ENCODE results near the gene RCBTB2. TPM values are rescaled to one million over a fixed set of nuclear protein-coding genes. Genes with fewer than 3 reads are reported as not detected.

Gene RCBTB2
- total RNA-seq, 4 donors from 2014 or later, result 8.1 to 24.7 (median 14.9) TPM

GRCh38 chr13:48504606-48505005 lies 28.3 kb downstream of the RCBTB2 start:
- H3K27me3 ChIP-seq, result no peaks in the 10 kb centered on the region
- peaks cover 34 to 89% (median 52%) of the 10 kb centered on the region in 3 donors for H3K4me1 ChIP-seq
- 46 to 55% methylated on average over 8 of the region's 8 CpGs for WGBS, 2 donors
- H3K9me3 ChIP-seq, result no peaks in the 10 kb centered on the region
- H3K36me3 ChIP-seq, result peaks cover 0 to 7% (median 0%) of the 10 kb centered on the region in 3 donors
- no peak for DNase-seq
- peak overlapping the region; percentile 72 to 92 (median 88) for H3K27ac ChIP-seq
- TF ChIP-seq POLR2A (IDR thresholded peaks at IDR 0.05), result no peak
- TF ChIP-seq CTCF (IDR thresholded peaks at IDR 0.05), result peak in 3 of 6 experiments; percentile 35 to 37 (median 36)
- no peak overlapping the region for H3K4me3 ChIP-seq
- intact Hi-C loops (cut with DNase I), result loop anchor here (10.0 kb wide), 1 partner anchor 70 kb away; no protein-coding TSS in a partner anchor

GRCh38 chr13:48502601-48503319 lies 30.1 kb downstream of the RCBTB2 start:
- no peaks in the 10 kb centered on the region for H3K9me3 ChIP-seq
- H3K27ac ChIP-seq, result peak overlapping the region in 1 of 4 donors; percentile 89
- WGBS, 2 donors, result 87 to 92% methylated on average over 19 of the region's 19 CpGs
- intact Hi-C loops (cut with DNase I), result loop anchor here (10.0 kb wide), 1 partner anchor 72 kb away; no protein-coding TSS in a partner anchor
- peaks cover 34 to 71% (median 41%) of the 10 kb centered on the region in 3 donors for H3K4me1 ChIP-seq
- H3K27me3 ChIP-seq, result no peaks in the 10 kb centered on the region
- TF ChIP-seq POLR2A (IDR thresholded peaks at IDR 0.05) (no peak), CTCF (IDR thresholded peaks at IDR 0.05) (no peak)
- DNase-seq, result no peak
- peaks cover 0 to 17% (median 0%) of the 10 kb centered on the region in 3 donors for H3K36me3 ChIP-seq
- no peak overlapping the region for H3K4me3 ChIP-seq

GRCh38 chr13:48501705-48502104 lies 31.2 kb downstream of the RCBTB2 start:
- 76 to 77% methylated on average over 2 of the region's 2 CpGs for WGBS, 2 donors
- H3K27me3 ChIP-seq, result no peaks in the 10 kb centered on the region
- DNase-seq, result no peak
- no peaks in the 10 kb centered on the region for H3K9me3 ChIP-seq
- intact Hi-C loops (cut with DNase I), result loop anchor here (10.0 kb wide), 1 partner anchor 73 kb away; no protein-coding TSS in a partner anchor
- peaks cover 0 to 17% (median 0%) of the 10 kb centered on the region in 3 donors for H3K36me3 ChIP-seq
- H3K27ac ChIP-seq, result peak overlapping the region; percentile 71 to 80 (median 76)
- peaks cover 32 to 60% (median 32%) of the 10 kb centered on the region in 3 donors for H3K4me1 ChIP-seq
- H3K4me3 ChIP-seq, result no peak overlapping the region
- TF ChIP-seq POLR2A (IDR thresholded peaks at IDR 0.05) (no peak), CTCF (IDR thresholded peaks at IDR 0.05) (no peak)

- H3K36me3 ChIP-seq, result peaks cover 0 to 24% (median 0%) of the 10 kb centered on the region in 3 donors
Measured at GRCh38 chr13:48500652-48501197, 32.2 kb downstream of the RCBTB2 start.

More at GRCh38 chr13:48500652-48501197, 32.2 kb downstream of the RCBTB2 start:
- WGBS, 2 donors, result 27 to 31% methylated on average over 3 to 4 of the region's 4 CpGs
- H3K4me1 ChIP-seq, result peaks cover 22 to 51% (median 22%) of the 10 kb centered on the region in 3 donors
- H3K27me3 ChIP-seq, result no peaks in the 10 kb centered on the region
- DNase-seq, result no peak
- intact Hi-C loops (cut with DNase I), result loop anchor here (10.0 kb wide), 1 partner anchor 74 kb away; no protein-coding TSS in a partner anchor
- peak overlapping the region; percentile 71 to 80 (median 76) for H3K27ac ChIP-seq
- no peak overlapping the region for H3K4me3 ChIP-seq
- H3K9me3 ChIP-seq, result no peaks in the 10 kb centered on the region
- TF ChIP-seq CTCF (IDR thresholded peaks at IDR 0.05) (no peak), POLR2A (IDR thresholded peaks at IDR 0.05) (no peak)
